SH-SY5Y (cell line): Measurements from ENCODE around the gene RNU6-9.

Source experiments
- GATA2 ChIP-seq: IDR thresholded peaks from 2 replicates; pipeline ENCODE4 v1.6.1; 2011; ENCODE audit warnings: mild to moderate bottlenecking, low read depth, low read length
- GATA3 ChIP-seq: IDR thresholded peaks from 2 replicates; pipeline ENCODE4 v1.6.1; 2011; ENCODE audit warnings: low read depth, mild to moderate bottlenecking, low read length, moderate library complexity

DNA sequence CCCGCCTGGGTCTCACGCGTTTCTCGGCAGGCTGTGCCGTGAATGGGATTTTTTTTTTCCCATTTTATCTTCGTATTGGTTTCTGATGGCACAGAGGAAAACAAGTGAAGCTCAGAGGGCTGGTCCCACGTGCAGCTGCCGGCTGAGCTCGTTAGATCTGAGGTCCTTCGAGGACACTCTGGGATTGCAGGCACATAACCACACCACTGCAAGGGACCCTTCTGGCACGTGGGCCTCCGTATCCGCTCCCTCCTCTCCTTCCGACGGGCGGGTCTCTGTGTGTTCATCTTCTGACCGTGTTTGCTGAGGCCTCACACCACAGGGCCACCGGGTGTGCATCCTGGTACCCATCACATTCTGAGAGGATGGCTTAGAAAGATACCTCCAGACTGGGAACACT, 17.2 kb upstream of the RNU6-9 start:
- TF ChIP-seq GATA2 (no peak), GATA3 (no peak)
